Measurements from ENCODE around the gene SLC39A9.

SLC39A9 gene

GRCh38 chr14:69500096-69500495 is 101.6 kb downstream of the SLC39A9 start:
- DNase-seq (ENCODE audit: low read depth), result no peak

- DNase-seq (ENCODE audit: low read depth), result no peak
Measured at GRCh38 chr14:69500736-69501135, 102.2 kb downstream of the SLC39A9 start.

- no peak for DNase-seq (ENCODE audit: low read depth)
Measured at GRCh38 chr14:69501423-69501838, 102.9 kb downstream of the SLC39A9 start.

- no peak for DNase-seq (ENCODE audit: low read depth)
Measured at GRCh38 chr14:69504775-69505174, 106.3 kb downstream of the SLC39A9 start.

GRCh38 chr14:69505338-69506240 is 107.1 kb downstream of the SLC39A9 start:
- no peak for DNase-seq (ENCODE audit: low read depth)

GRCh38 chr14:69506241-69506595 is 107.7 kb downstream of the SLC39A9 start:
- no peak for DNase-seq (ENCODE audit: low read depth)

All from CMK (cell line).